IPS-11a (cell line): Measurements from ENCODE around the gene DPYSL5.
A peak's percentile ranks its signal among the peaks of the same experiment; 100 is the strongest.
"Not testable (repeated sequence)": the region's sequence is repeated elsewhere in the genome, so short reads cannot be mapped to it uniquely, and the experiment has no call there.

Experiments
- H3K4me3 ChIP-seq: one replicate; pipeline ENCODE4 v1.5.1; 2013; ENCODE audit warnings: low read depth, low read length, control low read depth

Gene DPYSL5, protein sequence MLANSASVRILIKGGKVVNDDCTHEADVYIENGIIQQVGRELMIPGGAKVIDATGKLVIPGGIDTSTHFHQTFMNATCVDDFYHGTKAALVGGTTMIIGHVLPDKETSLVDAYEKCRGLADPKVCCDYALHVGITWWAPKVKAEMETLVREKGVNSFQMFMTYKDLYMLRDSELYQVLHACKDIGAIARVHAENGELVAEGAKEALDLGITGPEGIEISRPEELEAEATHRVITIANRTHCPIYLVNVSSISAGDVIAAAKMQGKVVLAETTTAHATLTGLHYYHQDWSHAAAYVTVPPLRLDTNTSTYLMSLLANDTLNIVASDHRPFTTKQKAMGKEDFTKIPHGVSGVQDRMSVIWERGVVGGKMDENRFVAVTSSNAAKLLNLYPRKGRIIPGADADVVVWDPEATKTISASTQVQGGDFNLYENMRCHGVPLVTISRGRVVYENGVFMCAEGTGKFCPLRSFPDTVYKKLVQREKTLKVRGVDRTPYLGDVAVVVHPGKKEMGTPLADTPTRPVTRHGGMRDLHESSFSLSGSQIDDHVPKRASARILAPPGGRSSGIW

GRCh38 chr2:26847655-26848335 lies at the start of gene DPYSL5:
TSS of gene DPYSL5 (plus strand) at chr2:26848132. CDS start at chr2:26898500, 50,368 bp downstream.
- peak within 1 kb of the TSS; percentile 56 for H3K4me3 ChIP-seq

GRCh38 chr2:26801328-26801727 lies 46.6 kb upstream of the DPYSL5 start:
- H3K4me3 ChIP-seq, result no peak overlapping the region

- H3K4me3 ChIP-seq, result no peak overlapping the region
These were observed 46.1 kb upstream of the DPYSL5 start for GRCh38 chr2:26801796-26802195.

DNA sequence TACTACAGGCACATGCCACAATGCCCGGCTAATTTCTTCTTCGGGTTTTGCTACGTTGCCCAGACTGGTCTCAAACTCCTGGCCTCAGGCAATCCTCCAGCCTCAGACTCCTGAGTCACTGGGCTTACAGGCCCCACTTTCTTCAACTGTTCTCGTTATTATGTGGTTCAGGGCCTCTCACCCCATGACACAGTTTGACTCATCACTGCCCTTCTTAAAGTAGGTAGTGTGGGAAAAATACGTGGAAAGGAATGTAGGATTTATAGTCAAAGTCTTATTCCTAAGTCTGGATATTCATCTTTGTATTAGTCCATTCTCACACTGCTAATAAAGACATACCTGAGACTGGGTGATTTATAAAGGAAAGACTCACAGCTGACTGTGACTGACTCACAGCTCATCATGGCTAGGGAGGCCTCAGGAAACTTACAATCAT lies 42.7 kb upstream of the DPYSL5 start:
- H3K4me3 ChIP-seq, result no peak overlapping the region

DNA sequence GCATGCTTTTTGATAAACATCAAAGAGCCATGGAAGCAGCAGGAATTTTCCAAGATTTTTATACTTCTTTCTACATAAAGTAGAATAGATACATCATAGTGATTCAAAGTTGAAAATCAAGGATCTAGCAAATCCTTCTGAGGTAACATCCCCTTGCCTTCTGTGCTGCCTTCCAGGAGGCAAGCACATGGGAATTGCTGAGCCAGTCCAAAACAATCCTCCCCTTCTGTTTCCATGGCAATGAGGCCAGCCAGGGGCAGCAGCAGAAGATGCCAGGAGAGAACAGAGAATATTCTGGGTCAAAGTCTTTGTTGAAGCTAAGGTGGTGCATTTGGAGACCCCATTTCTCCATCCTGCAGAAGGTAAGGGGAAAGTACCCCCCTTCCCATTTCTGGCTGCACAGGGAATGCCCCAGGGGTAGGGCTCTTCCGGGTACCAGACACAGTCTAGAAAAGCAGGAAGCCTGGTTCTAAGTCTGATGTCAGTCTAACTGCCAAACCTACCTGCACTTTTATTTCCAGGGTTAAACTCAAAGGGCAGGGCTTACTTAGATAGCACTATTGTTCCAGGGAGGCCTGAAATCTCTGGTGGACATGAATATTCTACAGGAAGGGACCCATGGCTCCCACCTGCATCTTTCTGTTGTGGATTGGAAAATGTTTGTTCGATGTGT lies 40.0 kb upstream of the DPYSL5 start:
- no peak overlapping the region for H3K4me3 ChIP-seq

- no peak overlapping the region for H3K4me3 ChIP-seq
These were observed 38.7 kb upstream of the DPYSL5 start for GRCh38 chr2:26809211-26809610.

- no peak overlapping the region for H3K4me3 ChIP-seq
These were observed 37.9 kb upstream of the DPYSL5 start for GRCh38 chr2:26809876-26810577.

DNA sequence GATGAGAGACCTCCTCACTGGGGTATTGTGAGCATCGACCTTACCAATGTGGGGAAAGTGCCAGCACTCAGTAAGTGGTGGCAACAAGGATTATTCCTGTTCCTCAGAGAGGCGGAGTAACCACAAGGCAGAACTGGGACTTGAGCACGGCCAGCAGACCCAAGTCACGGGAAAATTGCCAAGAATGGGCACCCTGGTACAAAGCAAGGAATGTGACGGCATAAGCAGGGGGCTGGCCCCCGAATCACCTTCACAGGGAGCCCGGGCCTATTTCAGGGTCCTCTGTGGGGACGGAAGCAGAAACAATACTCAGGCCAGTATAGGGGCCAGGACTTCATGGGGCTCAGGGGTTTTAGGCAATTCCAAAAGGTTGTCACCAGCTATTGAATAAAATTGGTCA lies 36.7 kb upstream of the DPYSL5 start:
- H3K4me3 ChIP-seq, result no peak overlapping the region

DNA sequence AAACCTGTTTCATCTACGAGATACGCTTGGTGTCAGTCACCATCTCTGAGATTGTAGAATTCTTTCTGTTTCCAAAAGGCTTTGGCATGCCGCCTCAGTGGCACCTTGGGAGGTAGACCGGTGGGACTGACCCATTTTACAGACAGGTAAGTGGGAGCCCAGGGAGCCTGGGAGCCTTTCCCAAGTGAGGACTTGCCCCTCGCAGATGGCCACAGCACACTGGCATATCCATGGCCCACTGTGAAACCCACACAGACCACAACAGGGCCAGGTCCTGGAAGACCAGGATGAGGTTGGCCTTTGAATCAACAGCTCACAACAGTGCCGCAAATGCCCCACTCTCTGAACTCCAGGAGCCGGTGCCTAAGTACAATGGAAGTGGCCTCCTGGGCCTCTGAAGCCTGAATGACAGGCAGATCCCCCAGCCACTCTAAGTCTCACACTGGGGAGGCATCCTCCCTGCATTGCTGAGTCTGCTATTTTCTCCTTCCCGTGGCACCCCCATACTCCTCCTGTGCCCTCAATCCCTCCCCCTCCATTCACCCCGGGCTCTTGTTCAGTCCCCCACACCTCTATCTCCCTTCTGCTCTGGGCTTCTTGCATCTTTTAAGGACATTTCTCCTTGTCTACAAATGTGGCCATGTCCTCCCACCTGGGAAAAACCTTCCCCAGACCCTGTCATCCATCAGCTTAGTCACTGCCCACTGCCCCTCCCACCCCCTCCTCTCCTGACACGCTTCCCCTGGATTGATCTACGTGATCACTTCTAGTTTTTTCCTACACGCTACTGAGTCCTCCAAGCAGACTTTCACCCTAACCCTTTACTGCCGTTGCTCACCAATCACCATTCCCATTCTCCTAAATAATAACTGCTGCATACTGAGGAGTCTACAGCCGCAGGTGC lies 35.9 kb upstream of the DPYSL5 start:
- H3K4me3 ChIP-seq, result no peak overlapping the region

DNA sequence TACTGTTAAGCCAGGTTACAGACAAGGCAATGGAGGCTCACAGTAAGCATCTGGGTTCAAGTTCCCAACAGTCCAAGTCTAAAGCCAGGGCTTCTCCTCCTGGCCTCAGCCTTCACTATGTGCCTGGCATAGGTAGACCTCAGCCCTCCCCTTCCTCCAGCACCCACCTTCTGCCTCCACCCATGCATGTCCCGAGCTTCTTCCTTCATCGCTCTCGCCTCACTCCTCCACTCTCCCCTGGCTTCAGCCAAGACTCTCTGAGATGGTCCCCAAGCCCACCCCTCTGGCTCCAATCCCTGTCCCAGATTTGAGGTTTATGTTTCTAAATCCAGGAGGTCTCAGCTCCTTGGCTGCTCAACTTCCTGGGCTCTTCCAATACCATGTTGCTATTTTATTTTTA lies 35.2 kb upstream of the DPYSL5 start:
- no peak overlapping the region for H3K4me3 ChIP-seq

- H3K4me3 ChIP-seq, result not testable (repeated sequence)
These were observed 33.7 kb upstream of the DPYSL5 start for GRCh38 chr2:26814072-26814765.

GRCh38 chr2:26816893-26817292 lies 31.0 kb upstream of the DPYSL5 start:
- H3K4me3 ChIP-seq, result no peak overlapping the region

- H3K4me3 ChIP-seq, result no peak overlapping the region
These were observed 29.7 kb upstream of the DPYSL5 start for GRCh38 chr2:26818255-26818654.

DNA sequence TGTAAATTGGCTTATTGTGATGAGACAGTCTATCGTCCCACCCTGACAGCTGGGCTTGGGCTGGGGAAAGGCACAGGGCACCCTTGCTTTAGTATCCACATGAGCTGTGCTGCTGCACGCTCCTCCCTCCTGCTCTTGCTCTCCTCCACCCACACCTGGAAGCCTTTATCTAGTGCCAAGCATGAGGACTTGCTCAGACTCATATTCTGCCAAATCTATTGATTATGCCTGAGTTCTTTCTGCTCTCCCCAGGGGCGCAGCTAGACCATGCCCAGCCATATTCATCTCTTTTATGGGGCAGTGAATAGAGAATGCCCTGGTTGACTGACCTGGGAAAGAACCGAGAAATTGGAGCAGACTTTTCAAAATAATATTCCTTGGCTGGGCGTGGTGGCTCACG lies 29.0 kb upstream of the DPYSL5 start:
- no peak overlapping the region for H3K4me3 ChIP-seq

DNA sequence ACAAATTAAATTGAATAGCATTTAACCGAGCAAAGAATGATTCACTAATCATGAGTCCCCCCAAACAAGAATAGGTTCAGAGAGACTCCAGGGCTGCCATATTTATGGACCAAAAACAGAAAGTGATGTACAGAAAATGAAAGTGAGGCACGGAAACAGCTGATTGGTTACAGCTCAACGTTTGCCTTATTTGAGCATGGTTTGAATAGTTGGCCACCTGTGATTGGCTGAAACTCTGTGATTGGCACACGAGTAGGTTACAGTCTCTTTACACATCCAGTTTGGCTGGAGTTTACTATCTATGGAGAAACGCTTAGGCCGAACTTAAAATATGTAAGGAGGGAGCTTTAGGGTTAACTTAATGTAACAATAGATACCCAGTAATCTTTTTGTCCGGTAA lies 27.0 kb upstream of the DPYSL5 start:
- H3K4me3 ChIP-seq, result no peak overlapping the region

DNA sequence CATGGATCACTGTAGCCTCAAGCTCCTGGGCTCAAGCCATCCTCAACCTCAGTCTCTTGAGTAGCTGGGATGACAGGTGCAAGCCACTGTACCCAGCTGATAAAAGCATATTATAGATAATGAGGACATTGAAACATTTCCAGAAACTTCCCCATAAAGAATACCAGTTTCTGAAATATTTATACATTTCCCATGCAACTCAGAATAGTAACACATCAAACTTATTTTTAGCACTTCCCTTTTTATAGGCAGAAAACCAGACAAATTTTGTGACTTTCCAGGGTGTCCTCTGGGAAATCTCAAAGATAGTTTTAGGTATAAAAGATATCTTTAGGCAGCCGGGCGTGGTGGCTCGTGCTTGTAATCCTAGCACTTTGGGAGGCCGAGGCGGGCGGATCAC lies 25.1 kb upstream of the DPYSL5 start:
- no peak overlapping the region for H3K4me3 ChIP-seq

DNA sequence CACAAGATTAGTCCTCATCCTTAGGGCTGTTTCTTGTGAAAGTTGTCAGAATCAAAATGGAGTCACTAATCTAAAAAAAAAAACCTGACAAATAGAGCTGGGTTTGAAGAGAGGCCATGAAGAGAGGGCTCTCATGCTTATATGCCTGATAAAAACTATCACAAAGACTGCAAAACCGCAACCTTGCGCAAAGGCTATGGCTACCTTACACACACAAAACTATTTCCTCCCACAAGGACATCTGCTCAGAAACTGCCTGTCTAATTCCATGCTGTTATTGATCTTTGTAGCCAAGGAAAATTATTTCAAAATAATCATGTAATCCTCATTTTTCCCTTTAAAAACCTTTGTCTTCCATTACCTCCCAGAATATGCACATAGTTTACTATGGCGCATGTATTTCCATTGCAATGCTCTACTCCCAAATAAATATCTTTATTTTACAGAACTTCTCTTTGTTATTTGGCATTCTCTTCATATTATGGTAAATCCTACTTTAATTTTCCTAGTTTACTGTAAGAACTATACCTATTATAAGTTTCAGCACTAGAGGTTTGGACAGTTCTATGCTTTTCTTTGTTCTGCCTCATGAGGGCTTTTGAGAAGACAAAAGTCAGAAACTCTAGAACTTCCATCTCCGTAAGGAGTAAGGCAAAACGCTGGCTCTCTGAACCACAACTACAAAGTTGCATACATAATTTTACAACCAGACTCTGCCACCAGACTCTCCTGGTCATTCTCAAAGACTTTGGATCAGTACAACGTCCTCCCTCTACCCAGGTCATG lies 9.6 kb upstream of the DPYSL5 start:
- no peak overlapping the region for H3K4me3 ChIP-seq

DNA sequence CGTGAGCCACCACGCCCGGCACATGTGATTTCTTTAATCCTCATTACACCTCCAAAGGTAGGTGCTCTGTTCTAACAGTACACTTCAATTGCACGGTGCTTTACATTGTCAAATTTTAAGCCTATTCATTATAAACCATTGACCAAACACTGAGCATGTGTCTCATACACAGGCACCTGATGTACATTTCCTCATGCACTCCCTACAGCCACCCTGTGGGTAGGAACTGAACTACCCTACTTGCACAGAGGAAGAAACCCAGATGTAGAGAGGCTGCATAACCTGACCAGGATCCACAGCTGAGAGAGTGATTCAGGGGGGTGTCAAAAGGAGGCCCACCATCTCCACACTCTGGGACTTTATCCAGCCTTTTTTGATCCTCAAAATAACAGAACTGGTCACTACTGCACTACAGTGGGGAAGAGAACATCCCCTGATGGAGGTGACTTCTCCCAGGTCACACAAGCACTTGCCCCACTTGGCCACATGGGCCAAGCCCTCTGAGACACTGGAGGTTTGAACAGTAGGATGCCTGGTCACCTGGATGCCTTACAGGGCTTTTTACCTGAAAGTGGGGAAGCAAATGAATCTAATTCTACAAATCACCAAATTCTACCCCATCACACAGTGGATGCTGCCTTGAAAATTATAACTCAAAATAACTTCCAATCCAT lies 6.9 kb upstream of the DPYSL5 start:
- H3K4me3 ChIP-seq, result no peak overlapping the region
